HEK293 (cell line): ENCODE data around the gene PRKCA.

Experiments
- CTCF ChIA-PET: fragments of 350-600 bp; formaldehyde crosslinking; extraction: SDS; loops from one replicate; lab custom pipeline; 2021; ENCODE audit warnings: antibody characterized with exemption; lab: Yijun Ruan, JAX
- POLR2A ChIA-PET: fragments of 300-600 bp; formaldehyde crosslinking; extraction: SDS; loops from one replicate; lab custom pipeline; 2020; ENCODE audit warnings: antibody characterized with exemption, inconsistent platforms; lab: Yijun Ruan, JAX
- H3K27ac ChIP-seq: fragments of 200-500 bp; sonication (Bioruptor generic); 2 replicates; pipeline ENCODE4 v1.5.1; 2014; ENCODE audit warnings: low read depth, low read length, control low read depth, inconsistent platforms; ENCODE audit errors: extremely low read depth
- H3K36me3 ChIP-seq, 2 experiments: fragments of 200-500 bp in 1 of 2; sonication (Bioruptor generic) in 1 of 2; 1 replicate in 1 of 2; 2 replicates in 1 of 2; pipeline ENCODE4 v1.5.1; 2014 to 2017; ENCODE audit warnings: inconsistent platforms in 2 of 2, low read length in 2 of 2; ENCODE audit not compliant: control insufficient read depth in 2 of 2, insufficient read depth in 1 of 2
- H3K4me1 ChIP-seq: fragments of 200-500 bp; sonication (Bioruptor generic); 2 replicates; pipeline ENCODE4 v1.5.1; 2014; ENCODE audit warnings: mild to moderate bottlenecking, low read length, inconsistent platforms; ENCODE audit not compliant: control insufficient read depth, insufficient read depth
- H3K4me3 ChIP-seq: 2 replicates; pipeline ENCODE4 v1.5.1; 2011; ENCODE audit warnings: low read depth, mild to moderate bottlenecking, control low read depth, low read length, moderate library complexity
- H3K9me3 ChIP-seq: fragments of 200-500 bp; sonication (Bioruptor generic); 2 replicates; pipeline ENCODE4 v1.5.1; 2014; ENCODE audit warnings: low read depth, low read length, inconsistent platforms; ENCODE audit not compliant: control insufficient read depth, insufficient read depth
- GFI1B ChIP-seq: fragments of 450-650 bp; formaldehyde crosslinking; IDR thresholded peaks from 2 replicates; pipeline ENCODE4 v1.5.1; 2016; ENCODE audit warnings: missing biosample characterization, missing genetic modification characterization
- HOXC10 ChIP-seq: sonication (generic); formaldehyde crosslinking; IDR thresholded peaks from 2 replicates; pipeline ENCODE4 v1.8.1; 2023; ENCODE audit warnings: mild to moderate bottlenecking, missing genetic modification reagents
- PRDM10 ChIP-seq: fragments of 450-650 bp; formaldehyde crosslinking; IDR thresholded peaks from 2 replicates; pipeline ENCODE4 v1.5.1; 2016; ENCODE audit warnings: missing biosample characterization, missing genetic modification characterization
- ZBTB11 ChIP-seq: fragments of 450-650 bp; formaldehyde crosslinking; conservative IDR thresholded peaks from 2 replicates; pipeline ENCODE4 v1.5.1; 2016; ENCODE audit warnings: low read depth, missing biosample characterization, missing genetic modification characterization
- ZBTB20 ChIP-seq: fragments of 450-650 bp; formaldehyde crosslinking; IDR thresholded peaks from 2 replicates; pipeline ENCODE4 v1.5.1; 2016; ENCODE audit warnings: missing biosample characterization, missing genetic modification characterization
- ZBTB48 ChIP-seq: fragments of 450-650 bp; formaldehyde crosslinking; IDR thresholded peaks from 2 replicates; pipeline ENCODE4 v1.5.1; 2016; ENCODE audit warnings: missing biosample characterization, missing genetic modification characterization
- ZBTB8A ChIP-seq: fragments of 450-650 bp; formaldehyde crosslinking; IDR thresholded peaks from 2 replicates; pipeline ENCODE4 v1.5.1; 2016; ENCODE audit warnings: missing biosample characterization, missing genetic modification characterization
- ZFP41 ChIP-seq: fragments of 450-650 bp; formaldehyde crosslinking; IDR thresholded peaks from 2 replicates; pipeline ENCODE4 v1.5.1; 2016; ENCODE audit warnings: missing biosample characterization, missing genetic modification characterization, borderline replicate concordance
- ZFP69B ChIP-seq: fragments of 450-650 bp; formaldehyde crosslinking; IDR thresholded peaks from 2 replicates; pipeline ENCODE4 v1.5.1; 2016; ENCODE audit warnings: missing biosample characterization, missing genetic modification characterization
- ZNF16 ChIP-seq: fragments of 450-650 bp; formaldehyde crosslinking; IDR thresholded peaks from 2 replicates; pipeline ENCODE4 v1.5.1; 2016; ENCODE audit warnings: low read depth, missing biosample characterization, missing genetic modification characterization
- ZNF169 ChIP-seq: fragments of 450-650 bp; formaldehyde crosslinking; IDR thresholded peaks from 2 replicates; pipeline ENCODE4 v1.5.1; 2016; ENCODE audit warnings: missing biosample characterization, missing genetic modification characterization
- ZNF221 ChIP-seq: fragments of 450-650 bp; formaldehyde crosslinking; IDR thresholded peaks from 2 replicates; pipeline ENCODE4 v1.5.1; 2017; ENCODE audit warnings: missing biosample characterization, missing genetic modification characterization, borderline replicate concordance
- ZNF514 ChIP-seq: fragments of 450-650 bp; formaldehyde crosslinking; IDR thresholded peaks from 2 replicates; pipeline ENCODE4 v1.5.1; 2016; ENCODE audit warnings: missing biosample characterization, missing genetic modification characterization
- ZNF549 ChIP-seq: fragments of 450-650 bp; IDR thresholded peaks from 2 replicates; pipeline ENCODE4 v1.5.1; 2018; ENCODE audit warnings: missing biosample characterization, missing genetic modification characterization, mild to moderate bottlenecking, inconsistent platforms, moderate library complexity
- ZNF629 ChIP-seq: fragments of 450-650 bp; formaldehyde crosslinking; IDR thresholded peaks from 2 replicates; pipeline ENCODE4 v1.5.1; 2017; ENCODE audit warnings: missing biosample characterization, missing genetic modification characterization
- ZNF639 ChIP-seq: fragments of 450-650 bp; formaldehyde crosslinking; IDR thresholded peaks from 2 replicates; pipeline ENCODE4 v1.5.1; 2016; ENCODE audit warnings: missing biosample characterization, missing genetic modification characterization
- ZNF645 ChIP-seq: fragments of 450-650 bp; formaldehyde crosslinking; IDR thresholded peaks from 2 replicates; pipeline ENCODE4; 2016; ENCODE audit warnings: missing biosample characterization, missing genetic modification characterization
- ZNF670 ChIP-seq: fragments of 450-650 bp; formaldehyde crosslinking; IDR thresholded peaks from 2 replicates; pipeline ENCODE4 v1.5.1; 2016; ENCODE audit warnings: missing biosample characterization, missing genetic modification characterization, low read depth
- ZSCAN16 ChIP-seq: fragments of 450-650 bp; formaldehyde crosslinking; IDR thresholded peaks from 2 replicates; pipeline ENCODE4 v1.5.1; 2016; ENCODE audit warnings: missing biosample characterization, missing genetic modification characterization
- TF ChIP-seq, protein P1 (sequence below): fragments of 450-650 bp; formaldehyde crosslinking; IDR thresholded peaks from 2 replicates; pipeline ENCODE4 v1.5.1; 2016; ENCODE audit warnings: missing biosample characterization, missing genetic modification characterization, low read depth
- TF ChIP-seq, protein P2 (sequence below): fragments of 450-650 bp; formaldehyde crosslinking; IDR thresholded peaks from 2 replicates; pipeline ENCODE4 v1.5.1; 2016; ENCODE audit warnings: missing biosample characterization, missing genetic modification characterization

Gene PRKCA

GRCh38 chr17:66260688-66261087, 41.7 kb upstream of the PRKCA start:
- no peaks in the 10 kb centered on the region for H3K36me3 ChIP-seq
- no peak for TF ChIP-seq ZNF221
- TF ChIP-seq PRDM10 (tag by site-specific recombination): peak; percentile 98
- TF ChIP-seq, all 188 proteins: peak for 1
- POLR2A ChIA-PET: no interaction called here
- no peak overlapping the region for H3K4me3 ChIP-seq
- CTCF ChIA-PET: interaction anchor here (0.5 to 1.5 kb wide), 3 partner anchors 242 to 631 kb away, joined by 3 to 6 read pairs (median 3); no protein-coding TSS in a partner anchor
- H3K27ac ChIP-seq: no peak overlapping the region
- no peaks in the 10 kb centered on the region for H3K9me3 ChIP-seq
- no peaks in the 10 kb centered on the region for H3K4me1 ChIP-seq

- H3K36me3 ChIP-seq: no peaks in the 10 kb centered on the region
- POLR2A ChIA-PET: no interaction called here
- TF ChIP-seq ZBTB20 (tag by site-specific recombination) (no peak), ZBTB48 (tag by site-specific recombination) (no peak), ZNF639 (tag by site-specific recombination) (no peak), ZNF549 (no peak), ZNF670 (tag by site-specific recombination) (no peak), ZFP41 (tag by site-specific recombination) (no peak), ZBTB11 (tag by site-specific recombination) (no peak), HOXC10 (no peak), ZNF169 (tag by site-specific recombination) (no peak), ZNF645 (no peak), ZNF629 (tag by site-specific recombination) (no peak), GFI1B (tag by site-specific recombination) (no peak), ZSCAN16 (tag by site-specific recombination) (no peak), ZBTB8A (no peak), ZFP69B (tag by site-specific recombination) (no peak), ZNF514 (tag by site-specific recombination) (no peak), ZNF16 (tag by site-specific recombination) (no peak)
- TF ChIP-seq, protein P1, sequence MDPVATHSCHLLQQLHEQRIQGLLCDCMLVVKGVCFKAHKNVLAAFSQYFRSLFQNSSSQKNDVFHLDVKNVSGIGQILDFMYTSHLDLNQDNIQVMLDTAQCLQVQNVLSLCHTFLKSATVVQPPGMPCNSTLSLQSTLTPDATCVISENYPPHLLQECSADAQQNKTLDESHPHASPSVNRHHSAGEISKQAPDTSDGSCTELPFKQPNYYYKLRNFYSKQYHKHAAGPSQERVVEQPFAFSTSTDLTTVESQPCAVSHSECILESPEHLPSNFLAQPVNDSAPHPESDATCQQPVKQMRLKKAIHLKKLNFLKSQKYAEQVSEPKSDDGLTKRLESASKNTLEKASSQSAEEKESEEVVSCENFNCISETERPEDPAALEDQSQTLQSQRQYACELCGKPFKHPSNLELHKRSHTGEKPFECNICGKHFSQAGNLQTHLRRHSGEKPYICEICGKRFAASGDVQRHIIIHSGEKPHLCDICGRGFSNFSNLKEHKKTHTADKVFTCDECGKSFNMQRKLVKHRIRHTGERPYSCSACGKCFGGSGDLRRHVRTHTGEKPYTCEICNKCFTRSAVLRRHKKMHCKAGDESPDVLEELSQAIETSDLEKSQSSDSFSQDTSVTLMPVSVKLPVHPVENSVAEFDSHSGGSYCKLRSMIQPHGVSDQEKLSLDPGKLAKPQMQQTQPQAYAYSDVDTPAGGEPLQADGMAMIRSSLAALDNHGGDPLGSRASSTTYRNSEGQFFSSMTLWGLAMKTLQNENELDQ: no peak
- TF ChIP-seq, protein P2, sequence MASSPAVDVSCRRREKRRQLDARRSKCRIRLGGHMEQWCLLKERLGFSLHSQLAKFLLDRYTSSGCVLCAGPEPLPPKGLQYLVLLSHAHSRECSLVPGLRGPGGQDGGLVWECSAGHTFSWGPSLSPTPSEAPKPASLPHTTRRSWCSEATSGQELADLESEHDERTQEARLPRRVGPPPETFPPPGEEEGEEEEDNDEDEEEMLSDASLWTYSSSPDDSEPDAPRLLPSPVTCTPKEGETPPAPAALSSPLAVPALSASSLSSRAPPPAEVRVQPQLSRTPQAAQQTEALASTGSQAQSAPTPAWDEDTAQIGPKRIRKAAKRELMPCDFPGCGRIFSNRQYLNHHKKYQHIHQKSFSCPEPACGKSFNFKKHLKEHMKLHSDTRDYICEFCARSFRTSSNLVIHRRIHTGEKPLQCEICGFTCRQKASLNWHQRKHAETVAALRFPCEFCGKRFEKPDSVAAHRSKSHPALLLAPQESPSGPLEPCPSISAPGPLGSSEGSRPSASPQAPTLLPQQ (tag by site-specific recombination): no peak
- no peak overlapping the region for H3K27ac ChIP-seq
- no peaks in the 10 kb centered on the region; the same call in 1 of the 2 replicates for H3K4me1 ChIP-seq
- H3K9me3 ChIP-seq: no peaks in the 10 kb centered on the region
- no peak overlapping the region for H3K4me3 ChIP-seq
- CTCF ChIA-PET: no interaction called here
These were observed 39.6 kb upstream of the PRKCA start for GRCh38 chr17:66262767-66263166.
